ENCODE results near the gene P2RY11.

DNA sequence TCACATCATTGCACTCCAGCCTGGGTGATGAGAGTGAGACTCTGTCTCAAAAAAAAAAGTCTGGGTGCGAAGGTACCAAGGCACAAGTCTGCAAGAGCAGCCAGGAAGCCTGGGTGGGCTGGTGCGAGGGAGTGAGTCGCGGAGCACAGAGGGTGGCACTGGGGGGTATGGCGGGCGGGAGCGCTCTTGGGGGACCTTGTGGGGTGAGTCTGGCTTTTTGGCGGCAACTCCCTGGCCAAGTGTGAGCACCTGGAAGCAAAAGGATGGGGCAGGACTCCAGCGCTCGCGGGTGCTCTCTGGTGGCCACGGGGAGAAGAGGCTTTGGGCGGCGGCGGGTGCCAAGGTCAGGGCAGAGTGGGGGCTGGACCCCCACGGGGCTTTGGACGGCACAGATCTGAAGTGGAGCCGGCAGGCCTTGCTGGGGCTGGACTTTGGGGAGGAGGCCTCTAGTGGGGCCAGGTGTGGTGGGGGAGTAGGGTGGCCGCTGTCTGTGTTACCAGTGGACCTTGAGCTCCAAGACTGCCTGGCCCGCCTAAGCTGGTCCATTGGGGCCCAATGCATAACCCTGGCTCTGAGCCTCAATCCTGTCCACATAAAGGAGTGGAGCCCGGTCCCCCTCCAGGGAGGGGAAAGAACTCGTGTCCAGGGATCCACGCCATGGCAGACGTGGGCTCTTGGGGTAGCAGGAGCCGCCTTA lies 1.6 kb downstream of the P2RY11 start:
- 0 out of 2 replicates have a peak, but pooled peaks have one; percentile 7 for TF ChIP-seq POLR2A (IDR thresholded peaks at IDR 0.05; ENCODE audit: low read depth, low read length)
- TF ChIP-seq, protein P1, sequence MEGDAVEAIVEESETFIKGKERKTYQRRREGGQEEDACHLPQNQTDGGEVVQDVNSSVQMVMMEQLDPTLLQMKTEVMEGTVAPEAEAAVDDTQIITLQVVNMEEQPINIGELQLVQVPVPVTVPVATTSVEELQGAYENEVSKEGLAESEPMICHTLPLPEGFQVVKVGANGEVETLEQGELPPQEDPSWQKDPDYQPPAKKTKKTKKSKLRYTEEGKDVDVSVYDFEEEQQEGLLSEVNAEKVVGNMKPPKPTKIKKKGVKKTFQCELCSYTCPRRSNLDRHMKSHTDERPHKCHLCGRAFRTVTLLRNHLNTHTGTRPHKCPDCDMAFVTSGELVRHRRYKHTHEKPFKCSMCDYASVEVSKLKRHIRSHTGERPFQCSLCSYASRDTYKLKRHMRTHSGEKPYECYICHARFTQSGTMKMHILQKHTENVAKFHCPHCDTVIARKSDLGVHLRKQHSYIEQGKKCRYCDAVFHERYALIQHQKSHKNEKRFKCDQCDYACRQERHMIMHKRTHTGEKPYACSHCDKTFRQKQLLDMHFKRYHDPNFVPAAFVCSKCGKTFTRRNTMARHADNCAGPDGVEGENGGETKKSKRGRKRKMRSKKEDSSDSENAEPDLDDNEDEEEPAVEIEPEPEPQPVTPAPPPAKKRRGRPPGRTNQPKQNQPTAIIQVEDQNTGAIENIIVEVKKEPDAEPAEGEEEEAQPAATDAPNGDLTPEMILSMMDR (conservative IDR thresholded peaks at IDR 0.05; ENCODE audit: low read depth, low read length) = peak; percentile 56
- TF ChIP-seq, protein P2, sequence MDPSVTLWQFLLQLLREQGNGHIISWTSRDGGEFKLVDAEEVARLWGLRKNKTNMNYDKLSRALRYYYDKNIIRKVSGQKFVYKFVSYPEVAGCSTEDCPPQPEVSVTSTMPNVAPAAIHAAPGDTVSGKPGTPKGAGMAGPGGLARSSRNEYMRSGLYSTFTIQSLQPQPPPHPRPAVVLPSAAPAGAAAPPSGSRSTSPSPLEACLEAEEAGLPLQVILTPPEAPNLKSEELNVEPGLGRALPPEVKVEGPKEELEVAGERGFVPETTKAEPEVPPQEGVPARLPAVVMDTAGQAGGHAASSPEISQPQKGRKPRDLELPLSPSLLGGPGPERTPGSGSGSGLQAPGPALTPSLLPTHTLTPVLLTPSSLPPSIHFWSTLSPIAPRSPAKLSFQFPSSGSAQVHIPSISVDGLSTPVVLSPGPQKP (IDR thresholded peaks at IDR 0.05; ENCODE audit: borderline replicate concordance, low read depth, low read length) = no peak
- TF ChIP-seq RCOR1 (IDR thresholded peaks at IDR 0.05; ENCODE audit: insufficient replicate concordance, low read length) = no peak

Data from IMR-90 (cell line).